Endothelial cell of umbilical vein (primary cell): Measurements from ENCODE around the gene LRSAM1. TPM values are rescaled to one million over a fixed set of nuclear protein-coding genes. Genes with fewer than 3 reads are reported as not detected.

ENCODE experiments used
- BruUV-seq: library from RNA; stranded (reverse); fragments of 400-500 nt; replicated peaks from 2 replicates; lab custom pipeline; 2021; lab: Mats Ljungman, UMichigan
- CTCF ChIA-PET: fragments of 300-600, 350-600 bp; sonication (Branson Sonifier 250); formaldehyde crosslinking; loops from one replicate; lab custom pipeline; 2021; ENCODE audit warnings: antibody characterized with exemption, inconsistent platforms; lab: Charles Lee
- POLR2A ChIA-PET: fragments of 300-600, 350-600 bp; sonication (Branson Sonifier 250); formaldehyde crosslinking; loops from one replicate; lab custom pipeline; 2021; ENCODE audit warnings: antibody characterized with exemption, inconsistent platforms; lab: Charles Lee
- DNase-seq: peaks from one replicate; pipeline ENCODE4 v3.0.0-alpha.2; 2011; ENCODE audit warnings: low read depth, low spot score
- FAIRE-seq: peaks from 2 replicates; lab custom pipeline; 2011; peaks lifted over from hg19 to GRCh38; lab: Jason Lieb, UNC
- H2AFZ ChIP-seq: 2 replicates; pipeline ENCODE4 v1.6.0; 2012; ENCODE audit warnings: low read depth, low read length, control low read depth, inconsistent platforms
- H3K27ac ChIP-seq: 2 replicates; pipeline ENCODE4 v1.5.1; 2011; ENCODE audit warnings: low read depth, mild to moderate bottlenecking, control low read depth, low read length, moderate library complexity; ENCODE audit not compliant: insufficient read depth
- H3K27me3 ChIP-seq, 2 experiments: 2 replicates each; pipeline versions ENCODE4 v1.6.0 to v1.6.1; 2011; ENCODE audit warnings: low read length in 2 of 2, mixed read lengths in 1 of 2; ENCODE audit not compliant: control insufficient read depth in 2 of 2, insufficient read depth in 2 of 2
- H3K36me3 ChIP-seq, 2 experiments: 2 replicates in 1 of 2; 3 replicates in 1 of 2; pipeline ENCODE4 v1.5.1; 2011; ENCODE audit warnings: low read length in 2 of 2, mild to moderate bottlenecking in 1 of 2, moderate library complexity in 1 of 2; ENCODE audit not compliant: control insufficient read depth in 2 of 2, insufficient read depth in 2 of 2; ENCODE audit errors: extremely low read depth in 1 of 2
- H3K4me1 ChIP-seq: 3 replicates; pipeline ENCODE4 v1.5.1; 2011; ENCODE audit warnings: mild to moderate bottlenecking, low read length; ENCODE audit not compliant: control insufficient read depth, insufficient read depth; ENCODE audit errors: extremely low read depth
- H3K4me2 ChIP-seq: 2 replicates; pipeline ENCODE4 v1.6.1; 2011; ENCODE audit warnings: low read length, control low read depth, mixed read lengths; ENCODE audit not compliant: insufficient read depth
- H3K4me3 ChIP-seq, 3 experiments: fragments of 200-600 bp in 1 of 3; sonication (generic), shearing (Covaris generic) in 1 of 3; replicated peaks in 1 of 3; 2 replicates each; pipeline ENCODE4 v1.5.1; 2011 to 2016; ENCODE audit warnings: control low read depth in 3 of 3, low read length in 3 of 3, mild to moderate bottlenecking in 2 of 3, inconsistent platforms in 1 of 3, low read depth in 1 of 3, moderate library complexity in 1 of 3; ENCODE audit not compliant: insufficient read depth in 1 of 3
- H3K79me2 ChIP-seq: 2 replicates; pipeline ENCODE4 v1.6.0; 2012; ENCODE audit warnings: low read length, inconsistent platforms; ENCODE audit not compliant: control insufficient read depth, insufficient read depth
- H3K9ac ChIP-seq: replicated peaks from 2 replicates; pipeline ENCODE3; 2011; ENCODE audit warnings: low read length, control low read depth; ENCODE audit not compliant: insufficient read depth; ENCODE audit errors: extremely low read depth
- H3K9me1 ChIP-seq: replicated peaks from 3 replicates; pipeline ENCODE4 v1.6.0; 2011; ENCODE audit warnings: mild to moderate bottlenecking, low read length; ENCODE audit not compliant: control insufficient read depth, insufficient read depth; ENCODE audit errors: extremely low read depth
- H3K9me3 ChIP-seq: replicated peaks from 2 replicates; pipeline ENCODE4 v1.5.1; 2012; ENCODE audit warnings: low read length, inconsistent platforms; ENCODE audit not compliant: control insufficient read depth, insufficient read depth
- H4K20me1 ChIP-seq: replicated peaks from 2 replicates; pipeline ENCODE3; 2011; ENCODE audit warnings: mild to moderate bottlenecking, low read length; ENCODE audit not compliant: control insufficient read depth, insufficient read depth; ENCODE audit errors: extremely low read depth
- CTCF ChIP-seq, 2 donors: IDR thresholded peaks; 1 replicate in 1 of 2; 2 replicates in 1 of 2; pipeline ENCODE4 v1.5.1; 2011; ENCODE audit warnings: low read length in 2 of 2, mild to moderate bottlenecking in 2 of 2, moderate library complexity in 2 of 2, control low read depth in 1 of 2, inconsistent platforms in 1 of 2, low read depth in 1 of 2; ENCODE audit not compliant: insufficient read depth in 1 of 2; ENCODE audit errors: extremely low read depth in 1 of 2
- EZH2 ChIP-seq: IDR thresholded peaks from 2 replicates; pipeline ENCODE4 v1.6.1; 2012; ENCODE audit warnings: borderline replicate concordance, low read depth, mild to moderate bottlenecking, moderate library complexity, low read length, inconsistent platforms; ENCODE audit not compliant: severe bottlenecking
- GATA2 ChIP-seq: IDR thresholded peaks from 2 replicates; pipeline ENCODE4 v1.7.0; 2011; ENCODE audit warnings: low read depth, mild to moderate bottlenecking, moderate library complexity, mixed read lengths, low read length; ENCODE audit not compliant: insufficient read length, insufficient read depth
- JUN ChIP-seq: IDR thresholded peaks from 2 replicates; pipeline ENCODE4 v1.6.1; 2011; ENCODE audit warnings: borderline replicate concordance, low read depth; ENCODE audit not compliant: insufficient read length, insufficient read depth
- MYC ChIP-seq: IDR thresholded peaks from one replicate; pipeline ENCODE4 v1.6.1; 2011; ENCODE audit warnings: mild to moderate bottlenecking, low read depth, low read length
- POLR2A ChIP-seq: IDR thresholded peaks from 2 replicates; pipeline ENCODE4 v1.6.1; 2012; ENCODE audit warnings: low read depth, mild to moderate bottlenecking, control low read depth, low read length
- POLR2AphosphoS5 ChIP-seq: IDR thresholded peaks from 2 replicates; pipeline ENCODE4 v1.6.1; 2012; ENCODE audit warnings: low read depth, mild to moderate bottlenecking, control low read depth, low read length, moderate library complexity; ENCODE audit not compliant: insufficient read depth
- dilution Hi-C: fragments of 300-500 bp; cut with MboI; formaldehyde crosslinking; loops from one replicate; pipeline ENCODE4 v1.15.0; 2019; ENCODE audit warnings: low sequenced_read_pairs; ENCODE audit not compliant: extremely low pct_ligation_motif_present
- intact Hi-C: fragments of 100-400 bp; cut with micrococcal nuclease; formaldehyde crosslinking; loops from one replicate; pipeline ENCODE4 v1.10.0; 2022
- polyA plus RNA-seq, 4 experiments: library from polyadenylated mRNA; depleted of rRNA in 3 of 4; stranded (reverse) in 3 of 4; unstranded in 1 of 4; fragments of >200 nt; gene quantifications; 2 replicates each; pipeline versions ENCODE4 v1.2.1 to v1.2.3, GENCODE V29; 2011 to 2012; ENCODE audit warnings: missing spikeins in 1 of 4
- total RNA-seq: library from RNA; stranded (reverse); gene quantifications from 2 replicates; pipeline ENCODE4 v1.2.3, GENCODE V29; 2021
- TF ChIP-seq, protein P1 (sequence below): IDR thresholded peaks from 2 replicates; pipeline ENCODE4 v1.6.1; 2011; ENCODE audit not compliant: insufficient read depth, insufficient read length

Gene LRSAM1
- total and polyA plus RNA-seq, 2 donors (not counting 3 experiments of a cell fraction or from before 2014, with no cell fraction given), result 10.8 to 18.9 TPM

DNA sequence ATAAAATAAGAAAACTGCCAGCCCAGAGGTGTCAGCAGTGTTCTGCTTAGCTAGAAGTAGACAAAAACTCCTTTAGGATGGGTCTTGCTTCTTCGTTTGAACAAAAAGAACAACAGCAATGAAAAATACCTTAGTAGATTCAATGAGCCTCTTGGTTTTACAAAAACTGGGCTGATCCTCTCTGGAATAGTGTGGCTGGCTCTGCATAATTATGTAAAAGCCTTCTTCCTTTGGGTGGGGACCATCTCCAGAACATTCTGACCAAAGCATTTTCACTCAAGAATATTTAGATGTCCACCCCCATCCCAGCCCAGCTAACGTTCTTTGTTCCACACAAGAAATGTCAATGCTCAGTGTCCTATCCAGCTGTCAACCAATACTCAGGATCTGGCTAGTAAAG is 63.2 kb downstream of the LRSAM1 start:
- Histone ChIP-seq H3K4me2 (no peak overlapping the region), H3K27ac (no peak overlapping the region), H2AFZ (no peak overlapping the region), H3K27me3 (no peaks in the 10 kb centered on the region), H3K9ac (no peak overlapping the region), H3K79me2 (peaks cover 41% of the 10 kb centered on the region), H3K9me3 (no peaks in the 10 kb centered on the region), H3K9me1 (no peaks in the 10 kb centered on the region), H4K20me1 (no peaks in the 10 kb centered on the region), H3K4me3 (no peak overlapping the region), H3K4me1 (peaks cover 13% of the 10 kb centered on the region), H3K36me3 (peaks cover 20 to 33% of the 10 kb centered on the region in 2 experiments)
- FAIRE-seq (no peak), DNase-seq (no peak)
- dilution Hi-C loops, result no loop called here
- ChIA-PET POLR2A (no interaction called here), CTCF (interaction anchor here (1.2 to 2.2 kb wide), 2 partner anchors 64 to 72 kb away, joined by 3 to 5 read pairs; no protein-coding TSS in a partner anchor)
- TF ChIP-seq CTCF (IDR thresholded peaks at IDR 0.05; ENCODE audit: extremely low read depth in 1 of 2, insufficient read depth in 1 of 2, low read depth in 1 of 2, low read length in 2 of 2) (no peak), GATA2 (no peak), POLR2AphosphoS5 (no peak), JUN (no peak), EZH2 (no peak), POLR2A (no peak), MYC (no peak)
- TF ChIP-seq, protein P1, sequence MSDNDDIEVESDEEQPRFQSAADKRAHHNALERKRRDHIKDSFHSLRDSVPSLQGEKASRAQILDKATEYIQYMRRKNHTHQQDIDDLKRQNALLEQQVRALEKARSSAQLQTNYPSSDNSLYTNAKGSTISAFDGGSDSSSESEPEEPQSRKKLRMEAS, result no peak
- BruUV-seq, result no TSS peak
- intact Hi-C loops, result no loop called here
